HL-60 (cell line): ENCODE data around the gene RNASEH2C.
A peak's percentile ranks its signal among the peaks of the same experiment; 100 is the strongest.

Experiments used
- DNase-seq, 2 experiments: peaks; one replicate each; pipeline ENCODE4 v3.0.0-alpha.2; 2010 to 2020; ENCODE audit warnings: low read depth in 1 of 2, low spot score in 1 of 2
- H3K27ac ChIP-seq: fragments of 250-450 bp; sonication (Bioruptor Pico); replicated peaks from 2 replicates; pipeline ENCODE4 v1.5.1; 2020; ENCODE audit warnings: mild to moderate bottlenecking, moderate library complexity
- H3K27me3 ChIP-seq: fragments of 250-450 bp; sonication (Bioruptor Pico); 2 replicates; pipeline ENCODE4 v1.5.1; 2021; ENCODE audit warnings: mild to moderate bottlenecking, moderate library complexity; ENCODE audit not compliant: insufficient read depth, poor library complexity, severe bottlenecking
- H3K4me3 ChIP-seq: replicated peaks from 2 replicates; pipeline ENCODE4 v1.5.1; 2011; ENCODE audit warnings: mild to moderate bottlenecking, control low read depth, low read length; ENCODE audit not compliant: insufficient read depth
- CTCF ChIP-seq: IDR thresholded peaks from one replicate; pipeline ENCODE4 v1.5.1; 2011; ENCODE audit warnings: low read length, control low read depth, inconsistent platforms; ENCODE audit not compliant: insufficient read depth
- GABPA ChIP-seq: IDR thresholded peaks from 2 replicates; pipeline ENCODE4 v1.6.1; 2012; ENCODE audit warnings: low read depth
- POLR2AphosphoS5 ChIP-seq: IDR thresholded peaks from 2 replicates; pipeline ENCODE4 v1.6.1; 2012; ENCODE audit warnings: low read depth
- SPI1 ChIP-seq: IDR thresholded peaks from 2 replicates; pipeline ENCODE4 v1.6.1; 2012; ENCODE audit warnings: low read depth, mild to moderate bottlenecking, borderline replicate concordance
- TF ChIP-seq, protein P1 (sequence below): IDR thresholded peaks from 2 replicates; pipeline ENCODE4 v1.6.1; 2012; ENCODE audit warnings: low read depth; ENCODE audit not compliant: insufficient replicate concordance

Gene RNASEH2C

DNA sequence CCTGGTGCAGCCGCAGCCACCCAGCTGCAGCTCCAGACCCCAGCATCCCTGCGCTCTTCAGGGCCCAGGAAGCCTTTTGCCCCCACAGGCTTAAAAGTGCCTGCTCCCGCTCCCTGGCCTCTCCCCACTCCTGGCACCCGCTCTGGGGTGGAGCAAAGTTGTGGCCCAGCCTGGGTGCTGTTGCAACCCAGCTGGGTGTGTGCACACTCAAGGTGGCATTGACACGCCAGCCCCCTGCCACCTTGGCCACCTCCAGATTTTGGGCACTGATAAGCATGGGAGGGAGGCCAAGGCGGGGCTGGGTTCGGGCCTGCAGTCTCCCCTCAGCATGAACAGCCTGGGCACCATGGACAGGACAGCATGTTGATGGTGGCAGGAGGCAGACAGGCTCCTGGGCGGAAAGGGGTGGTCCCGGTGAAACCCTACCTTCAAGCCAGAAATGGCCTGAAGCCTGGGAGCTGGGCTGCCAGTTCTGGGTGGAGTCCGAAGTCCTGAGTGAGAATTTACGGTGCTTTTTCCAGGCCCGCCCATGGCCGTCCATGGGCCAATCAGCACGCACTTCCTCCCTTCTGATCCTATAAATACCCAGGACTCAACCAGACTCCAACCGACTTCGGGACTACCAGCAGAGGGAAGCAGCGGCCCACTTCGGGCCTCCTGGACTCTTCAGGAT is 23.6 kb upstream of the RNASEH2C start:
- peak; percentile 51 to 54 for DNase-seq
- TF ChIP-seq CTCF (peak; percentile 23), GABPA (no peak), SPI1 (peak; percentile 57; the same call in 1 of the 2 replicates), POLR2AphosphoS5 (no peak)
- TF ChIP-seq, protein P1, sequence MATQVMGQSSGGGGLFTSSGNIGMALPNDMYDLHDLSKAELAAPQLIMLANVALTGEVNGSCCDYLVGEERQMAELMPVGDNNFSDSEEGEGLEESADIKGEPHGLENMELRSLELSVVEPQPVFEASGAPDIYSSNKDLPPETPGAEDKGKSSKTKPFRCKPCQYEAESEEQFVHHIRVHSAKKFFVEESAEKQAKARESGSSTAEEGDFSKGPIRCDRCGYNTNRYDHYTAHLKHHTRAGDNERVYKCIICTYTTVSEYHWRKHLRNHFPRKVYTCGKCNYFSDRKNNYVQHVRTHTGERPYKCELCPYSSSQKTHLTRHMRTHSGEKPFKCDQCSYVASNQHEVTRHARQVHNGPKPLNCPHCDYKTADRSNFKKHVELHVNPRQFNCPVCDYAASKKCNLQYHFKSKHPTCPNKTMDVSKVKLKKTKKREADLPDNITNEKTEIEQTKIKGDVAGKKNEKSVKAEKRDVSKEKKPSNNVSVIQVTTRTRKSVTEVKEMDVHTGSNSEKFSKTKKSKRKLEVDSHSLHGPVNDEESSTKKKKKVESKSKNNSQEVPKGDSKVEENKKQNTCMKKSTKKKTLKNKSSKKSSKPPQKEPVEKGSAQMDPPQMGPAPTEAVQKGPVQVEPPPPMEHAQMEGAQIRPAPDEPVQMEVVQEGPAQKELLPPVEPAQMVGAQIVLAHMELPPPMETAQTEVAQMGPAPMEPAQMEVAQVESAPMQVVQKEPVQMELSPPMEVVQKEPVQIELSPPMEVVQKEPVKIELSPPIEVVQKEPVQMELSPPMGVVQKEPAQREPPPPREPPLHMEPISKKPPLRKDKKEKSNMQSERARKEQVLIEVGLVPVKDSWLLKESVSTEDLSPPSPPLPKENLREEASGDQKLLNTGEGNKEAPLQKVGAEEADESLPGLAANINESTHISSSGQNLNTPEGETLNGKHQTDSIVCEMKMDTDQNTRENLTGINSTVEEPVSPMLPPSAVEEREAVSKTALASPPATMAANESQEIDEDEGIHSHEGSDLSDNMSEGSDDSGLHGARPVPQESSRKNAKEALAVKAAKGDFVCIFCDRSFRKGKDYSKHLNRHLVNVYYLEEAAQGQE = no peak
- Histone ChIP-seq H3K27me3 (no peaks in the 10 kb centered on the region), H3K27ac (no peak overlapping the region), H3K4me3 (no peak overlapping the region)

DNA sequence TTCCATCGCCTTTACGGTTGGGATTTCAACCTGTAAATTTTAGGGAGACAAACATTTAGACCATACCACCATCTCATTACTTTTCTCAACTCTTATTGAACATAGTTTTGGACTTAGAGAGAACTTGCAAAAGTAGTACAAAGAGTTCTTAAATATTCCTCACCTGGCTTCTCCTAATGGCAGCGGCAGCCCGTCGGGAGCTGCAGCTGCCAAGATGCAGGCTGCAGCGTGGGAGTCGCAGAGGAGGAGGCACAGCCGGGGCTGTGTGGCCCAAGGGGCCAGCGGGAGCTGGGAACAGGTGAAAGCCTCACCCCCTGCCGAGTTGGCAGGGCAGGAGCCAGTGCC is 23.1 kb upstream of the RNASEH2C start:
- DNase-seq = no peak
- Histone ChIP-seq H3K27ac (no peak overlapping the region), H3K4me3 (no peak overlapping the region), H3K27me3 (no peaks in the 10 kb centered on the region)
- TF ChIP-seq GABPA (no peak), CTCF (no peak), POLR2AphosphoS5 (no peak), SPI1 (no peak)
- TF ChIP-seq, protein P1 = no peak

- Histone ChIP-seq H3K27ac (no peak overlapping the region), H3K27me3 (no peaks in the 10 kb centered on the region), H3K4me3 (no peak overlapping the region)
- no peak for DNase-seq
- no peak for TF ChIP-seq SPI1
- TF ChIP-seq, protein P1 = no peak
- no peak for TF ChIP-seq CTCF
- TF ChIP-seq GABPA = no peak
- no peak for TF ChIP-seq POLR2AphosphoS5
Measured at GRCh38 chr11:65742353-65742752, 21.8 kb upstream of the RNASEH2C start.
